Endothelial cell of umbilical vein (primary cell): ENCODE measurements around the gene MDGA2.

Experiments used
- JUN ChIP-seq: IDR thresholded peaks from 2 replicates; pipeline ENCODE4 v1.6.1; 2011; ENCODE audit warnings: borderline replicate concordance, low read depth; ENCODE audit not compliant: insufficient read length, insufficient read depth
- POLR2AphosphoS5 ChIP-seq: IDR thresholded peaks from 2 replicates; pipeline ENCODE4 v1.6.1; 2012; ENCODE audit warnings: low read depth, mild to moderate bottlenecking, control low read depth, low read length, moderate library complexity; ENCODE audit not compliant: insufficient read depth

GRCh38 chr14:47720281-47720680 is 44.9 kb upstream of the MDGA2 start:
- TF ChIP-seq POLR2AphosphoS5 = no peak
- TF ChIP-seq JUN = no peak
